Measurements from ENCODE around the gene VPS18.

The VPS18 gene

GRCh38 chr15:40899536-40900207 lies 5.4 kb downstream of the VPS18 start:
- in situ Hi-C loops (cut with MboI; ENCODE audit: low sequenced_read_pairs): loop anchor here (10.0 to 25.0 kb wide), 2 partner anchors 285 to 1163 kb away; no protein-coding TSS in a partner anchor

DNA sequence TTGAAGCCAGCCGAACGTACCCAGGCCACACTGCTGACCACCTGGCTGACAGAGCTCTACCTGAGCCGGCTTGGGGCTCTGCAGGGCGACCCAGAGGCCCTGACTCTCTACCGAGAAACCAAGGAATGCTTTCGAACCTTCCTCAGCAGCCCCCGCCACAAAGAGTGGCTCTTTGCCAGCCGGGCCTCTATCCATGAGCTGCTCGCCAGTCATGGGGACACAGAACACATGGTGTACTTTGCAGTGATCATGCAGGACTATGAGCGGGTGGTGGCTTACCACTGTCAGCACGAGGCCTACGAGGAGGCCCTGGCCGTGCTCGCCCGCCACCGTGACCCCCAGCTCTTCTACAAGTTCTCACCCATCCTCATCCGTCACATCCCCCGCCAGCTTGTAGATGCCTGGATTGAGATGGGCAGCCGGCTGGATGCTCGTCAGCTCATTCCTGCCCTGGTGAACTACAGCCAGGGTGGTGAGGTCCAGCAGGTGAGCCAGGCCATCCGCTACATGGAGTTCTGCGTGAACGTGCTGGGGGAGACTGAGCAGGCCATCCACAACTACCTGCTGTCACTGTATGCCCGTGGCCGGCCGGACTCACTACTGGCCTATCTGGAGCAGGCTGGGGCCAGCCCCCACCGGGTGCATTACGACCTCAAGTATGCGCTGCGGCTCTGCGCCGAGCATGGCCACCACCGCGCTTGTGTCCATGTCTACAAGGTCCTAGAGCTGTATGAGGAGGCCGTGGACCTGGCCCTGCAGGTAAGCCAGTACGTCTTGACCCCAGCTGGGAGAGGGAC lies 6.2 kb downstream of the VPS18 start:
- in situ Hi-C loops (cut with MboI; ENCODE audit: low sequenced_read_pairs): loop anchor here (10.0 to 25.0 kb wide), 2 partner anchors 284 to 1162 kb away; no protein-coding TSS in a partner anchor

DNA sequence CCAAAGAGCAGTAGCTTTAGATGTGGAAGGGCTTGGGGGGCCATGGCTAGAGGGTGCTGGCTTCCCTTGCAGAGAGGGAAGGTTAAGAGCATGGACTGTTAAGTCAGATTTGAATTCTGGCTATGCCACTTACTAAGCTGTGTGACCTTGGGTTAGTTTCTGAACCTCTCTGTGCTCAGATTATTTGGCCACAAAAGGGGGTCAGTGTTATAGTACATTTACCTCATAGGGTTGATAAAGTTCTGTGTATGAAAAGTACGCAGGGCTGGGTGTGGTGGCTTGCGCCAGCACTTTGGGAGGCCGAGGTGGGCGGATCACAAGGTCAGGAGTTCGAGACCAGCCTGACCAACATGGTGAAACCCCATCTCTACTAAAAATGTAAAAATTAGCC lies 6.8 kb downstream of the VPS18 start:
- in situ Hi-C loops (cut with MboI; ENCODE audit: low sequenced_read_pairs): loop anchor here (10.0 to 25.0 kb wide), 2 partner anchors 284 to 1161 kb away; no protein-coding TSS in a partner anchor

DNA sequence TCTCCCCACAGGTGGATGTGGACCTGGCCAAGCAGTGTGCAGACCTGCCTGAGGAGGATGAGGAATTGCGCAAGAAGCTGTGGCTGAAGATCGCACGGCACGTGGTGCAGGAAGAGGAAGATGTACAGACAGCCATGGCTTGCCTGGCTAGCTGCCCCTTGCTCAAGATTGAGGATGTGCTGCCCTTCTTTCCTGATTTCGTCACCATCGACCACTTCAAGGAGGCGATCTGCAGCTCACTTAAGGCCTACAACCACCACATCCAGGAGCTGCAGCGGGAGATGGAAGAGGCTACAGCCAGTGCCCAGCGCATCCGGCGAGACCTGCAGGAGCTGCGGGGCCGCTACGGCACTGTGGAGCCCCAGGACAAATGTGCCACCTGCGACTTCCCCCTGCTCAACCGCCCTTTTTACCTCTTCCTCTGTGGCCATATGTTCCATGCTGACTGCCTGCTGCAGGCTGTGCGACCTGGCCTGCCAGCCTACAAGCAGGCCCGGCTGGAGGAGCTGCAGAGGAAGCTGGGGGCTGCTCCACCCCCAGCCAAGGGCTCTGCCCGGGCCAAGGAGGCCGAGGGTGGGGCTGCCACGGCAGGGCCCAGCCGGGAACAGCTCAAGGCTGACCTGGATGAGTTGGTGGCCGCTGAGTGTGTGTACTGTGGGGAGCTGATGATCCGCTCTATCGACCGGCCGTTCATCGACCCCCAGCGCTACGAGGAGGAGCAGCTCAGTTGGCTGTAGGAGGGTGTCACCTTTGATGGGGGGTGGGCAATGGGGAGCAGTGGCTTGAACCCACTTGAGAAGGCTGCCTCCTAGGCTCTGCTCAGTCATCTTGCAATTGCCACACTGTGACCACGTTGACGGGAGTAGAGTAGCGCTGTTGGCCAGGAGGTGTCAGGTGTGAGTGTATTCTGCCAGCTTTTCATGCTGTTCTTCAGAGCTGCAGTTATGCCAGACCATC lies 8.6 kb downstream of the VPS18 start:
- in situ Hi-C loops (cut with MboI; ENCODE audit: low sequenced_read_pairs): loop anchor here (10.0 to 25.0 kb wide), 2 partner anchors 282 to 1159 kb away; no protein-coding TSS in a partner anchor

DNA sequence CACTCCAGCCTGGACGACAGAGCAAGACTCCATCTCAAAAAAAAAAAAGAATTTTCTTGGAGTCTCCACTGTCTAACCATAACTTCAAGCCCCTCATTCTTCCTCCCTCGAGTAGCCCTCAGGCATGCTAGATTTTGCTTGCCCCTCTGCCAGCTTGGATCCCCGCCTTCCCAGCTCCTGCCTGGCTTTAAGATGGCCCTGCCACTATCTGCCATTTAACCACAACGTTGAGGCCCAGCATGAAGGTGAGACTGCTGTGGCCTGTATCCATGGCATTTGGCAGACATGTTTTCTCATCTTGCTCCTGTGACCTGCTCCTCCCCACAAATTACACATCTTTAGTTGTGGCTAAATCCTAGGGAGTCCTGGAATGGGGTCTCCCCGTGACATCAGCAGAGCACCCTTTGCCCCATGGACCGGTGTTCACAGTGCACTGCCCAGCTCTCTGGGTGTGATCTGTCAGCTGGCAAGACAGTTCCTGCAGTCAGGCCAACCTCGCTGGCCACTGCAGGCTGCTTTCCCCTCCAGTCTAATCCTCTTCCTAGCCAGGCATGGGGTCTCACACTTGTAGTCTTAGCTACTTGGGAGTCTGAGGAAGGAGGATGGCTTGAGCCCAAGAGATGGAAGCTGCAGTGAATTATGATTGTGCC lies 10.4 kb downstream of the VPS18 start:
- in situ Hi-C loops (cut with MboI; ENCODE audit: low sequenced_read_pairs): loop anchor here (10.0 to 25.0 kb wide), 2 partner anchors 280 to 1158 kb away; no protein-coding TSS in a partner anchor

DNA sequence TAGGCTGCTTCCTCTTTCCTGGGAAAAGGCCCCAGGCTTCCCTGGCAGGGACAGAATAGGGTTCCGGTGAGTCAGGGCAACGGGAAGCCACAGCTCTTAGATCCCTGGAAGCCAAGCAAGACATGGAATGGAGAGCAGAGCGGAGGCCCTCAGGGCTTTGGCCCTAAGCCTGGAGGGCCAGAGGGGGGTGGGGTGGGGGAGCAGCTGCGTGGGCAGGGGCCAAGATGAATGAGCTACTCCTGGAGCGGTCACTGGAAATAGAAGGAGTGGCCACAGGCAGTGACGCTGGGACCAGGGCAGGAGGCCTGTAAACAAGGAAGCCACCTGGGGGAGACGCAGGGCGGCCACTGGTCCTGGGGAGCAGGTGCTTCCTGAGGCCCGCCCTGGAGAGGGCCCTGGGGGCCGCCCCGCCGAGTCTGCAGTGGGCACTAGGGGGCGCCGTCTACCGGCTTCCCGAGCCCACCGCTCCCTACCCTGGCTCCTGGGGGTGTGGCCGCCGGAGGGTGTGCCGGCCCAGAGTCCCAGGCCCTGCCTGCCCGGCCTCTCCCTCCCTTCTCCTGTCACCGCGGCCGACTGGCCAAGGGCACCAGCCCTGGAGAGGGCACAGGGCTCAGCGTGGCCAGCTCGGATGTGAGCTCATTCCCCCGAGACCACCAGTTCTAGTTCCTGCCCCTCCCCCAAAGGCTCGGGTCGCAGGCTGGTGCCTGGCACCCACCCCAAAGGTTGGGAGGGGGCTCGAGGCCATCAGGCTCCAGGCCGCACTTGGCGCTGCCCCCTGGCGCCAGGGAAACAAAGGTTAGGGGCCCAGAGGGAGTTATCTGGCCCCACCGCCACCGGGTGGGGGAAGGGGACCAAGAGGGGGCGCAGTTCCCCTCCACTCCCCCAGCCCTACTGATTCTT lies 12.1 kb downstream of the VPS18 start:
- in situ Hi-C loops (cut with MboI; ENCODE audit: low sequenced_read_pairs): loop anchor here (10.0 to 25.0 kb wide), 2 partner anchors 278 to 1156 kb away; no protein-coding TSS in a partner anchor

GRCh38 chr15:40906991-40907802 lies 12.9 kb downstream of the VPS18 start:
- in situ Hi-C loops (cut with MboI; ENCODE audit: low sequenced_read_pairs): loop anchor here (10.0 to 25.0 kb wide), 2 partner anchors 278 to 1155 kb away; no protein-coding TSS in a partner anchor

GRCh38 chr15:40908095-40908494 lies 13.8 kb downstream of the VPS18 start:
- in situ Hi-C loops (cut with MboI; ENCODE audit: low sequenced_read_pairs): loop anchor here (10.0 to 25.0 kb wide), 2 partner anchors 277 to 1154 kb away; no protein-coding TSS in a partner anchor

DNA sequence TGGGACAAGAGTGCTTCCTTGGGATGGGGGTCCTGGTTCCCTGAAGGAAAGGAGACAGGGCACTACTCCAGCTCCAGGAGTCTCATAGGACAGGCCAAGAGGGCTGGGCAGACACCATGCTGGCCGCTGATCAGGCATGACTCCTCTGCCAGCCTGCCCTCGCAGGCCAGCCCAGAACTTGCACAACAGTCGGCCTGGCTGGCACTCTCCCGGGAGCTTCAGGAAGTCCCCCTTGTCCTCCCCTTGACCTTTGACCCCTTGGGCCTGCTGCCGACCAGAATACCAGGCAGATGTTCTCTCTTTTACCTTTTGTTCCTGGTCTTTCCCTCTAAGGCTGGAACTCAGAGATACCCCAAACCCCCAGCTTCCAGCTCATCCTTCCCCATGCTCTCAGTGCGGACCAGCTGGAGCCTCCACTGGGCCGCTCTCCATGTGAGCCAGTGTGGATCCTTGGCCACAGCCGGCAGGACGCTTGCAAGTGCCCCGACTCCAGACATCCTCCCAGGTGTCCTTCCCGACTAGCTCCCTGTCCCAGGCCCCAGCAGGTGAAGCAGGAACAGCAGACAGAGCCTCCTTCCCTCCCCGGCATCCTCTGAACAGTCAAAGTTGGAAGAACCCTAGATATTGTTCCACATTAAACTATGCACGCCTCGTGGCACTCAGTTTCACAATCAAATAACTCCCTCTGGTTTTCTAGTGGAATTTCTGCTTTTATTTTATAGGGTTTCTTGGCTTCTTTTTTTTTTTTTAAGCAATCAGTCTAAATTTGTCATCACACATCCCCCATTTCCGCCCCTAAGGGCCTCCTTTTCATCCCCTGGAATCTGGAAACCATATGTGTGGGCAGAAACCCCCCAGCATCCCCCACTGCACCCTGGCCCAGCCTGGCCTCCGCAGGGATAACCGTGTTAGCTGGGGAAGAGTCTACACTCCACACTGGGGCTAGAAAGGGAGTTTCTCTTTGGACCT lies 15.7 kb downstream of the VPS18 start:
- in situ Hi-C loops (cut with MboI; ENCODE audit: low sequenced_read_pairs): loop anchor here (10.0 to 25.0 kb wide), 2 partner anchors 275 to 1152 kb away; no protein-coding TSS in a partner anchor

DNA sequence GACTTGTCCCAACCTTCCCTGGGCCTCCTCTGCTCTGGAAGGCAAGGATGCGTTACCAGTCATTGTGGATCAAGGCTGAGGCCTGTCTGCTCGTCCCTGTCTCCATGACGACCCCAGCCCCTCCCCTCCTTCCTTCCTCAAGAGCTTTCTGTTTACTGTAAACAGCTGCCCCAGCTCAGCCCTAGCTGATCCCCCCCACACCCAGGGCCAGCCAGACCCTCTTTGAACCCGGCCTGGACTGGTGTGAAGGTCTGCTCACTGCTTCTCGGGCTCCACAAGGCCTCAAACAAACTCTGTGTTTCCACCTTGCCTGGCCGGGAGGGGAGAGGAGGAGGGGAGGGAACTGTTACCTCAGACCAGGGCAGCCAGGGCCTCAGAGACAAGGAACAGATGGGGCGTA lies 16.9 kb downstream of the VPS18 start:
- in situ Hi-C loops (cut with MboI; ENCODE audit: low sequenced_read_pairs): loop anchor here (25.0 kb wide), 1 partner anchor 1151 kb away; no protein-coding TSS in a partner anchor

DNA sequence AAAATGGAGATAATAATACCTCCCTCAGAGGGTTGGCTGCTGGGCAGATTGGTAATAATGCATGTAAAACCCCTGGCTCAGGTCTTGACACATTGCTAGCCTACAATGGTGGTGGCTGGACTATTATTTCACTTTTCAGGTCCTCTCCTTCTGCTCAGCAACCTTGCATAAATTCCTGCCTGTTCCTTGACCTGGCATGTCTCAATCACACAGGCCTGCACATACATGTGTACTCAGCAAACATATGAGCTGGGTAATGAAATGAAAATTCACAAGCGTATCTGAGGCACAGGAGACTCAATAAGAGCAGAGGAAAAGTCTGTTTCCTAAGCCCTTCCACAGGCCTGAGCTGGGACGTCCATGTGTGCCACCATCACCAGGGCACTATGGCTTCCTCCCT lies 17.4 kb downstream of the VPS18 start:
- in situ Hi-C loops (cut with MboI; ENCODE audit: low sequenced_read_pairs): loop anchor here (25.0 kb wide), 1 partner anchor 1151 kb away; no protein-coding TSS in a partner anchor

- in situ Hi-C loops (cut with MboI; ENCODE audit: low sequenced_read_pairs): loop anchor here (25.0 kb wide), 1 partner anchor 1150 kb away; no protein-coding TSS in a partner anchor
These were observed 18.2 kb downstream of the VPS18 start for GRCh38 chr15:40912478-40912877.

GRCh38 chr15:40914013-40914412 lies 19.8 kb downstream of the VPS18 start:
- in situ Hi-C loops (cut with MboI; ENCODE audit: low sequenced_read_pairs): loop anchor here (25.0 kb wide), 1 partner anchor 1148 kb away; no protein-coding TSS in a partner anchor

- in situ Hi-C loops (cut with MboI; ENCODE audit: low sequenced_read_pairs): loop anchor here (25.0 kb wide), 1 partner anchor 1148 kb away; no protein-coding TSS in a partner anchor
These were observed 20.2 kb downstream of the VPS18 start for GRCh38 chr15:40914486-40914885.

DNA sequence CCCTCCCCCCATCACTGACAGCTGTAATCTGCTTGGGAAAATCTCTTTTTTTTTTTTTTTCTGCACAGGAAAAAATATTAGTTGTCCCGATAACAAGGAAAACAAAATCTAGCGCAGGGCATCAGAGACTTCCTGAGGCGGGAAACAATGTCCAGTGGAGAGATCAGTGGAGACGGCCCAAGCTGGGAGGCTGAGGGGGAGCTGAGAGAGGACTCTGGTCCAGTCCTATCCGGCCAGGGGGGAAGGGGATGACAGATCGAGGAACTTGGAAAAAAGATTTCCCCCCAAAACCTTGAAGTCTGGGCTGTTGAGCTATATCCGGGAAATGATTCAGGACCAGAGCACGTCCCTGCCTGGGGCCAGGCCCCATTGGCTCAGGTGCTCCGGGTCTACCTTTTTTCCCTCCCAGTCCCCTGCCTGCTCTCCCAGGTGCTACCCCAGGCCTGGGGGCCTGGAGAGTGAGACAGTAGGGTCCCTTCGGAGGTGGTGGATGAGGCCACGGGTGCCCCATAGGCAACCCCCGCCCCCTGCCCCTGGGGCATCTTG lies 20.9 kb downstream of the VPS18 start:
- in situ Hi-C loops (cut with MboI; ENCODE audit: low sequenced_read_pairs): loop anchor here (25.0 kb wide), 1 partner anchor 1147 kb away; no protein-coding TSS in a partner anchor

GRCh38 chr15:40915679-40916078 lies 21.4 kb downstream of the VPS18 start:
- in situ Hi-C loops (cut with MboI; ENCODE audit: low sequenced_read_pairs): loop anchor here (25.0 kb wide), 1 partner anchor 1147 kb away; no protein-coding TSS in a partner anchor
